HG02678 (cell line): Measurements from ENCODE around the gene NCKAP5.
A peak's percentile ranks its signal among the peaks of the same experiment; 100 is the strongest.
"Not testable (repeated sequence)": the region's sequence is repeated elsewhere in the genome, so short reads cannot be mapped to it uniquely, and the experiment has no call there.

Experiments used
- ATAC-seq: cut with Tn5 transposase; IDR thresholded peaks from one replicate; pipeline ENCODE4 v1.9.1; 2021; ENCODE audit warnings: mild to moderate bottlenecking, moderate library complexity; ENCODE audit not compliant: unreplicated experiment

NCKAP5 gene

DNA sequence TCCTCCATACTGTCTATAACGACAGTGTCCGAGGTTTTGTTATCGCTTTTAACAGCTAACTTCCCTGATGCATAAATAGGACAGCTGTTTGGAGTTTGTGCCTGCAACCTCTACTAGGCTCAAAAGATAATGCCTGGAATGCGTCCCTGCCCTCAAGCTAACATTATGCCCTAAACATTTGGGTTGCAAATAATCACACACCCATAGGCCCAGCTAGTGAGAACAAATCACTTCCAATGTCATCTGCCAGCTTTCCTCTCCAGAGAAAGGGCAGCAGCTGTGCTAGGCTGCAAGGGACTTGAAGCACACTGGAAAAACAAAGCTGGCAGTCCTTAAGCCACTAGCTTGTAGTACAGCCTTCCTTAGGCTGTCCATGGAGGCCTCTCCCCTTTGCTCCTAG lies 696.4 kb downstream of the NCKAP5 start:
- ATAC-seq = no peak

DNA sequence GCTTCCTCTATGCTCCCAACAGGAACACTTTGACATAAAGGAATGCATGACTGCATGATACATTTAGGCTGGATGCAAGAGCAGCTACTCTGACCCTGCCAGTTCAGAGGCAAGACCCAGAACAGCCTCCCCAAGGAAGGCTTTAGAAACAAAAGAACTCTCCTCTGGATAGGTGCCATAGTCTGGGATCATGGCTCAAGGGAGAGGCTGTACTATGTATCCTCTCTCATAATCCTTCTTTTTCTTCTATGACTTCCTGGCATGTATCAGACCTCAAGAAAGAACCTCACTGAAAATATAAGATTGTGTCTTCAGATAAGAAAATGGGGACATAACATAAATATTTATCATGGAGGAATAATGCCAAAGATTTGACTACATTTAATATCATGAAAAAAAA lies 704.3 kb downstream of the NCKAP5 start:
- ATAC-seq = no peak

GRCh38 chr2:132860220-132860619 lies 708.0 kb downstream of the NCKAP5 start:
- ATAC-seq = no peak

DNA sequence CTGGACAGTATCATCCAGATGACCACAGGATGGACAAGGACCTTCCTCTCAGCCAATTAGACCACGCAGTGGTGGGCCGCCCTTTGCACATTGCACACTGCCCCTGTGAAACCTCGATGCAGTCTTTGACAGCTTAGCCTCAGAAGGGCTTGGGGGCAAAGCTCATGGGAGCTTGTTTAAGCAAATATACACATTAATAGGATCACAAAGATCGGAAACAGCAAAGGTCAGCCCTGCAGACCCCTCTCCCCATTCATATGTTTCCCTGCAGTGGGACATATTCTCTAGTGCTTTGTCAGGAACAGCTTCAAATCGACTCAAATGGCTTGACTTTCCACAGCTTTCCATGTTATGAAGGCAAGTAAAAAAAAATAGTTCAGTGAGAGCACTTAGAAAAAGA lies 708.7 kb downstream of the NCKAP5 start:
- no peak for ATAC-seq

DNA sequence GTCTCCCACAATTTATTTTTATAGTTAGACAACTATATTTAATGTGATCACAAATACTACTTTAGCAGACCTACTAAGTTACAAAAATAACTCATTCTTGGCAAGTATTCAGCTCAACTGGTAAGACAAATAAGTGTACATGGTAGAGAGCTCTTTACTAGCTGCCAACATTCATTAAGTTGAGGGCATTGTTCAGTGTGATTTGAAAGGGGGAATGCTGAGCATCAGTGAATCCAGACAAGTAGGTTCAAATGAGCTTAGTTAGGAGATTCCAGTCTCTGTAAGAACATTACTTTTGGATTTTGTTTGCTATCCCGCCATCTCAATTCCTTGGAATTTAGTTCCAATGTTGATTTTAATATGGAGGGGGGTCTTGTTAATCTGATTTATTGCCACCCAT lies 710.9 kb downstream of the NCKAP5 start:
- no peak for ATAC-seq

- ATAC-seq = no peak
Measured at GRCh38 chr2:132850688-132851087, 717.6 kb downstream of the NCKAP5 start.

DNA sequence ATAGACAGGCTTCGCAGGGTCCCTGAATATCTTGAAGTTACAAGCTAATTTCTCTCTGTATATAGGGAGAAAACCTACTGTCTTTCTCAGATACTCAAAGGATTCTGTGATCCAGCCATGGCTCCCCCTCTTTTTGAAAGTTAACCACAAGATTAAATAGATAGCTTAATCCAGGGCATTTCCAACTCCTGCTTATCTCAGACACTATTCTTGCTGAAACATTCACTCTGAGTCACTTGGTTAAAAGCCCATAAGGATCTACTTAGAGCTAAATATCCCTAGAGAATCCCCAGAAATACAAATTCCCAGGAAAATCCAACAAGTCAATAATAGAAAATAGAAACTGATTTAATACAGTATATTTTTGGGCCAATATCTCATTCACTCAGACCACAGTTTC lies 719.1 kb downstream of the NCKAP5 start:
- ATAC-seq = no peak

DNA sequence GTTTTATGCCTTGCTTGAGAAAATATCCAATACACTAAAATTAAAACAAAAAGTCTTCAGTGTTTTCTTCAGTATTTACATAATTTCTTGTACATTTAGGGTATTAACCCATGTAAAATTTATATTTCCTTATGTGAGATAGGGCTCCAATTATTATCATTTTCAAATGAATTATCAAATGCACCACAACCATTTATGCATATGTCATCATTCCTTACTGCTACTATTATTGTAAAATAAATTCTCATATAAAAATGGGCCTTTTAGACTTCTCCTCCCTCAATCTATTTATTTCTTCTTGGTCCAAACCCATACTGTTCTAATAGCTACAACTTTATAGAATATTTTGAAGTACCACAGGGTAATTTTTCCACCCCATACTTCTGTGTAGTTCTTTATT lies 722.9 kb downstream of the NCKAP5 start:
- no peak for ATAC-seq

- ATAC-seq = no peak
Measured at GRCh38 chr2:132844585-132844984, 723.7 kb downstream of the NCKAP5 start.

DNA sequence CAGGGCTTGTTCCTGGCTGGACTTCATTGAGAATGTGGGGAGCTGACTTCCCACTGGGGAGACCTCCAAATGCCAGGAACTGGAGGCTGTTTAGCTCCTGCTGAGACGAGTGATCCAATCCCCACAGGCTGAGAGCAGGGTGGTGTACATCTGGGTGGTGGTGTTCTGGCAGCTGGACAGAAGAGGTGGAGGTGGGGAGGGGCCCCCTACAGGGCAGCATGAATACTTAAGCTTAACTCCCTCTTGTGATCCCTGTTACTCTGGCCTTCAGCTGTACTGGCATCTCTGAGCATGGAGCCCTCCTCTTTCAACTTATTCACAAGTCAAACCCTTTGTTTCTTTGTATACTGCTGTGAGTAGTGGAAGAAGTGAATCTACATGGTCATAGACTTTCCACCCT lies 730.5 kb downstream of the NCKAP5 start:
- ATAC-seq = no peak

DNA sequence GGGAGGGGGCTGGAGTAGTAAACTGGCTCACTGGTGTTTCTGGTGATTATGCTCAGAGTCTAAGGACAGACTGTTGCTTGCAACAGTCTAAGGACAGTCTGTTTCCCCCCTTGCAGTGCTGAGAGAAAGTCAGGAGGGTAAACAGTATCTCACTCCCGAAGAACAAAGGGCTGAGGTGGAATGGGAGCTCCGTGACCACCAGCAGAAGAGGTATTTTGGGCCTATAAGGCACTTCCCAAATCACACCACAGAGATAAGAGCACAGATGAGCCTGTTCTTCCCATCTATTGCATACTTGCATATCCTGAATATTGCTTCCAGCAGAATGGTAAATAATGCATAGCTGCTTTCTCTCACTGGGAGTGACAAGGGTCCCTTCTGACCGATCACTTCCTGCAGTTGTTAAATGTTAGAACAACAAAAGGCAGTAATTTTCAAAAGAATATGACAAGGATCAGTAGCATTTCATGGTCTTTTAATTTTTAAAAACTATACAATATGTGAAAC lies 737.9 kb downstream of the NCKAP5 start:
- no peak for ATAC-seq

- ATAC-seq = no peak
Measured at GRCh38 chr2:132825601-132826000, 742.7 kb downstream of the NCKAP5 start.

- no peak for ATAC-seq
Measured at GRCh38 chr2:132824716-132825115, 743.5 kb downstream of the NCKAP5 start.

GRCh38 chr2:132816234-132816633 lies 752.0 kb downstream of the NCKAP5 start:
- ATAC-seq = no peak

DNA sequence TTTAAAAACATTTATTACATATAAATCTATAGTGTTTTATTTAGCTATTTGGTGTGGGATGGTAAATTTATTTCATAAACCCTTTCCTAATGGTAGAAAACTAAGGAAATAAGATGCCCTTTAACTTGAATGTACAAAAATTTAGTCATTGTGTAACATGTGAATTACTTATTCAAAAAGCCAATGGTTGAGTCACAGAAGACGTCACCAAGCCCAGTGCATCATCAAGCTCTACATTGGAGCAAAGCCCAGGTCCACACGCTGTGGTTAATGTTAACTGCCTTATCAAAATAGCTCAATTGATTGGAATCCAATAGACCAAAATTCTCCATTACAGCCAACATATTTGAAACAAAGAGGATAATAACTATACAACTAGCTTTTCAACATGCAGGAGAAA lies 752.7 kb downstream of the NCKAP5 start:
- ATAC-seq = no peak

GRCh38 chr2:132814651-132815050 lies 753.6 kb downstream of the NCKAP5 start:
- no peak for ATAC-seq

- ATAC-seq = no peak
Measured at GRCh38 chr2:132813422-132813821, 754.8 kb downstream of the NCKAP5 start.

GRCh38 chr2:132811148-132811915 lies 756.9 kb downstream of the NCKAP5 start:
- no peak for ATAC-seq

- not testable (repeated sequence) for ATAC-seq
Measured at GRCh38 chr2:132809962-132810361, 758.3 kb downstream of the NCKAP5 start.

DNA sequence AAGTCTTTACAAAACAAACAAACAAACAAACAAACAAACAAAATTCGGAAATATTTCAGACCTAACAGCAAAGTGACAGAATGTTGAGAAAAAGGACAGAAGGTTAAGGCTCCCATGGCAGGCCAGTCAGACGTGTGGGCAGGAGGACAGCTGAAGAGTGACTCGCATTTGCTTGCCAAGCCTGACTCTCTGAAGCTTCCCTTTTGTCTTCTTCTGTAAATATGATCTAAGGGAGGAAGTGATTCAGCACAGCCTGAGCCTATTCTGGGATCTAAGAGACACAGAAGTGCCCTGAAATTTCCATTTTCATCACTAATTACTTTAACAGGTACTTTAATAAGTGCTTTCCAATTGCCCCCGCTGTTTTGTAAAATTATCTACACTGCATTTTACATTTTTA lies 764.2 kb downstream of the NCKAP5 start:
- ATAC-seq = peak; percentile 55

DNA sequence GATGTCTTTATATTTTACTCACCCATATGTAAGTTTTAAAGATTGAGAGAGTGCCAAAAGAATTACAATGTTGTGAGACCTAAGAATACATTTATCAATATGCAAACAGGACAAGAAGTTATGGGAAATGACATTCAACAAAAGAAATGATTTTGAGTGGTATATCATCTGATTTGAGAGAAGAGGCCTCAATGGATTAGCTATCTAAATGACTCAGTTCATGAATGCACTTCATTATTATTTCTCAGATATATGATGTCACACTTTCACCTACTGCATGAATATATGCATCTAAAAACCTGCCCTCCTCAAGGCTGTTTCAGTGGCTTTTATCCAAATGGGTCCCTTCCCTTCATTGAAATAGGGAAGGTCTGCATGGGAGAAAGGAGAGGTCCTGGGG lies 769.9 kb downstream of the NCKAP5 start:
- no peak for ATAC-seq

DNA sequence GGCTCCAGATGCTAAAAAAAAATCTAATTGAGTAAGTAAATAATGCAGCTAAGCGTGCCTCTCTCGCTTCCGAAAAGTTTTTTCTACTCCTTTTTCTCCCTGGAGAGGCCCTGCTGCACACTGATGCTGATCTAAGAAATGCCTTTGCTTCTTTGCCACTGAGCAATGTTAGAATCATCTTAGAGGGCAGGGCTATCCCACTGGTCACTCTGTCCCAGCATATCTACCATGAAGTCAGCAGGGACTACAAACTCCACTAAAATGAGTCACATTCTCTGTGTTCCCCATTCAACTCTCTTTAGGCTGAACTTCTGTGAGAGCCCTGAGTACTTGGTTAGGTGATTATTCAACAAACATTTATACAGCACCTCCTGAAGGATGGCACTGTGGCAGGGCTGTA lies 770.7 kb downstream of the NCKAP5 start:
- no peak for ATAC-seq

DNA sequence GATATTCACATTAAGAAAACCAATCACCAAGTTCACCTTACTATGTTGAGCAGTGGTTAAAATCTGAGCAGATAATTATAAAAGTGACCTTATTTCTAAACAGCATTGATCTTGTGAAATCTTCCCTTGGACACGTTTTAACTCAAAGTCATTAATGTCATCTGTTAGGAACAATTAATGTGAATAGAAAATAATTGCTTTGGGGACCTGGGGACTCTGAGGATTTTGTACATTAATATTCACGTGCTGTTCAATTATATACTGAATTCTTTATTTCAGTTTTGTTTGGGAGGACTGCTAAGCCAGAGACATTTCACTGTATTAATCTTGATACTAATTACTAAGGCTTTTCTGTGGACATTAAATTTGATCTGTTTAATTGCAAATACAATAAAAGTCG lies 771.2 kb downstream of the NCKAP5 start:
- no peak for ATAC-seq
